GM23338 (cell line): ENCODE data around the gene H2BK1. TPM values are rescaled to one million over a fixed set of nuclear protein-coding genes. Genes with fewer than 3 reads are reported as not detected.

Experiments used
- CREB1 ChIP-seq: fragments of 250-450 bp; sonication (Bioruptor Pico); IDR thresholded peaks from 2 replicates; pipeline ENCODE4 v1.5.0; 2020; ENCODE audit warnings: low read depth, mild to moderate bottlenecking, moderate library complexity
- ETS1 ChIP-seq: IDR thresholded peaks from 2 replicates; pipeline ENCODE4 v1.6.1; 2016; ENCODE audit warnings: antibody characterized with exemption
- EZH2 ChIP-seq: fragments of 200-600 bp; sonication (generic); IDR thresholded peaks from one replicate; pipeline ENCODE4 v1.8.0; 2017; ENCODE audit warnings: antibody characterized with exemption, mild to moderate bottlenecking, low read depth; ENCODE audit not compliant: unreplicated experiment
- EZH2phosphoT487 ChIP-seq: fragments of 200-600 bp; sonication (generic); IDR thresholded peaks from one replicate; pipeline ENCODE4 v1.8.1; 2018; ENCODE audit warnings: antibody characterized with exemption; ENCODE audit not compliant: unreplicated experiment
- JUNB ChIP-seq: IDR thresholded peaks from one replicate; pipeline ENCODE4 v1.6.1; 2016; ENCODE audit warnings: antibody characterized with exemption; ENCODE audit not compliant: unreplicated experiment
- NANOG ChIP-seq: IDR thresholded peaks from 2 replicates; pipeline ENCODE4 v1.6.1; 2016; ENCODE audit warnings: antibody characterized with exemption, borderline replicate concordance
- POLR2AphosphoS5 ChIP-seq: IDR thresholded peaks from 2 replicates; pipeline ENCODE4 v1.6.1; 2016; ENCODE audit warnings: antibody characterized with exemption, low read depth
- STAT1 ChIP-seq: IDR thresholded peaks from one replicate; pipeline ENCODE4 v1.6.1; 2016; ENCODE audit warnings: antibody characterized with exemption; ENCODE audit not compliant: unreplicated experiment
- ZNF114 ChIP-seq: fragments of 250-450 bp; sonication (Bioruptor Pico); IDR thresholded peaks from 2 replicates; pipeline ENCODE4 v1.5.0; 2020; ENCODE audit warnings: mild to moderate bottlenecking, moderate library complexity
- ZNF462 ChIP-seq: fragments of 250-450 bp; sonication (Bioruptor Pico); IDR thresholded peaks from 2 replicates; pipeline ENCODE4 v1.5.0; 2020; ENCODE audit warnings: mild to moderate bottlenecking, moderate library complexity
- polyA plus RNA-seq: library from polyadenylated mRNA; unstranded; fragments of >200 nt; fragmentation: Nextera tagmentation; extraction: Ambion mirVana; gene quantifications from 2 replicates; pipeline ENCODE4 v1.2.1, GENCODE V29; 2016
- total RNA-seq: library from RNA; depleted of rRNA; stranded (reverse); fragments of >200 nt; shearing (Covaris generic); gene quantifications from 2 replicates; pipeline ENCODE4 v1.2.3, GENCODE V29; 2014

The H2BK1 gene
- total and polyA plus RNA-seq, 2 experiments from 2014 or later, result not detected

GRCh38 chr7:151238924-151239836 lies 28.9 kb upstream of the H2BK1 start (continued):
- no peak for TF ChIP-seq ZNF462
- TF ChIP-seq CREB1 (CRISPR knock-in tag), result no peak
- TF ChIP-seq EZH2phosphoT487, result no peak
- no peak for TF ChIP-seq EZH2
- TF ChIP-seq STAT1, result no peak
- TF ChIP-seq NANOG, result no peak
- no peak for TF ChIP-seq JUNB
- TF ChIP-seq ZNF114 (CRISPR knock-in tag), result no peak
- TF ChIP-seq POLR2AphosphoS5, result no peak
- TF ChIP-seq ETS1, result no peak
